Colonic mucosa (tissue), 4 donors: Measurements from ENCODE around the gene UNC93A. TPM values are rescaled to one million over a fixed set of nuclear protein-coding genes. Genes with fewer than 3 reads are reported as not detected.

Source experiments
- DNase-seq: peaks from one replicate; pipeline ENCODE4 v3.0.0-alpha.2; 2020
- H3K27ac ChIP-seq: fragments of 200-600 bp; one replicate; pipeline ENCODE4 v1.8.0; 2021
- H3K27me3 ChIP-seq: fragments of 200-600 bp; one replicate; pipeline ENCODE4 v1.8.0; 2021
- H3K36me3 ChIP-seq: fragments of 200-600 bp; one replicate; pipeline ENCODE4 v1.8.0; 2021
- H3K4me1 ChIP-seq: fragments of 200-600 bp; one replicate; pipeline ENCODE4 v1.8.0; 2021; ENCODE audit warnings: mild to moderate bottlenecking
- H3K4me3 ChIP-seq: fragments of 200-600 bp; one replicate; pipeline ENCODE4 v1.8.0; 2021
- H3K9ac ChIP-seq, 2 donors: one replicate each; pipeline ENCODE4 v1.7.0; 2013; ENCODE audit warnings: control low read depth in 2 of 2, low read depth in 2 of 2, low read length in 2 of 2
- H3K9me3 ChIP-seq: fragments of 200-600 bp; one replicate; pipeline ENCODE4 v1.8.0; 2021
- intact Hi-C: fragments of 100-400 bp; cut with DNase I; formaldehyde crosslinking; loops from one replicate; pipeline ENCODE4 v1.14.1; 2022
- total RNA-seq, 2 donors: library from RNA; stranded (reverse); fragmentation: NEBNext Ultra II Directional in 1 of 2; extraction: Animal tissue kit (Norgen Biotek cat#: 25700) in 1 of 2; gene quantifications; one replicate each; pipeline ENCODE4 v1.2.1, GENCODE V29; 2021
- TF ChIP-seq, protein P1 (sequence below): fragments of 200-600 bp; IDR thresholded peaks from one replicate; pipeline ENCODE4 v1.8.0; 2022; ENCODE audit warnings: antibody characterized with exemption, mild to moderate bottlenecking
- donor health status: healthy.
- donor health status: DM: no; HTN: no; CAD: no.
- donor health status: DM: no; HTN: no; CAD: no.

UNC93A gene
- total RNA-seq, 2 donors from 2014 or later, result 0.53 to 2.5 TPM

DNA sequence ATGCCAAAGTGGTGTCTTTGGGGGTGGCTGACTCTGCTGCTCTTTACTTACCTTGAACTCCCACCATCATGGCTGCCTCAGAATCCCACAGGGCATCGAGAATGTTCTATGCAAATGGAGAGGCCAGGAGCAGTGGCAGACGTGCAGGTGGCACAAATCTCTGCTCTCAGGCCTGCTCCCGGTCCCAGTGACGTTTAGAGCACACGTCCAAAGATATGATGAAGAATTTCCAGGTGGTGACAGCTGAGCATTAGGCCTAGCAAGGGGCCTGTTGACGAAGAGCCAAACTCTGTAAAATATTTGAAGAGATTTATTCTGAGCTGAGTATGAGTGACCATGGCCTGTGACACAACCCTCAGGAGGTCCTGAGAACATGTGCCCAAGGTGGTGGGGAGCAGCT lies 19.0 kb upstream of the UNC93A start:
- Histone ChIP-seq H3K27me3 (no peaks in the 10 kb centered on the region), H3K9ac (no peak overlapping the region), H3K27ac (no peak overlapping the region), H3K36me3 (no peaks in the 10 kb centered on the region), H3K9me3 (no peaks in the 10 kb centered on the region), H3K4me1 (peaks cover 8% of the 10 kb centered on the region), H3K4me3 (no peak overlapping the region)
- intact Hi-C loops, result no loop called here
- DNase-seq, result no peak
- TF ChIP-seq, protein P1, sequence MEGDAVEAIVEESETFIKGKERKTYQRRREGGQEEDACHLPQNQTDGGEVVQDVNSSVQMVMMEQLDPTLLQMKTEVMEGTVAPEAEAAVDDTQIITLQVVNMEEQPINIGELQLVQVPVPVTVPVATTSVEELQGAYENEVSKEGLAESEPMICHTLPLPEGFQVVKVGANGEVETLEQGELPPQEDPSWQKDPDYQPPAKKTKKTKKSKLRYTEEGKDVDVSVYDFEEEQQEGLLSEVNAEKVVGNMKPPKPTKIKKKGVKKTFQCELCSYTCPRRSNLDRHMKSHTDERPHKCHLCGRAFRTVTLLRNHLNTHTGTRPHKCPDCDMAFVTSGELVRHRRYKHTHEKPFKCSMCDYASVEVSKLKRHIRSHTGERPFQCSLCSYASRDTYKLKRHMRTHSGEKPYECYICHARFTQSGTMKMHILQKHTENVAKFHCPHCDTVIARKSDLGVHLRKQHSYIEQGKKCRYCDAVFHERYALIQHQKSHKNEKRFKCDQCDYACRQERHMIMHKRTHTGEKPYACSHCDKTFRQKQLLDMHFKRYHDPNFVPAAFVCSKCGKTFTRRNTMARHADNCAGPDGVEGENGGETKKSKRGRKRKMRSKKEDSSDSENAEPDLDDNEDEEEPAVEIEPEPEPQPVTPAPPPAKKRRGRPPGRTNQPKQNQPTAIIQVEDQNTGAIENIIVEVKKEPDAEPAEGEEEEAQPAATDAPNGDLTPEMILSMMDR, result no peak

DNA sequence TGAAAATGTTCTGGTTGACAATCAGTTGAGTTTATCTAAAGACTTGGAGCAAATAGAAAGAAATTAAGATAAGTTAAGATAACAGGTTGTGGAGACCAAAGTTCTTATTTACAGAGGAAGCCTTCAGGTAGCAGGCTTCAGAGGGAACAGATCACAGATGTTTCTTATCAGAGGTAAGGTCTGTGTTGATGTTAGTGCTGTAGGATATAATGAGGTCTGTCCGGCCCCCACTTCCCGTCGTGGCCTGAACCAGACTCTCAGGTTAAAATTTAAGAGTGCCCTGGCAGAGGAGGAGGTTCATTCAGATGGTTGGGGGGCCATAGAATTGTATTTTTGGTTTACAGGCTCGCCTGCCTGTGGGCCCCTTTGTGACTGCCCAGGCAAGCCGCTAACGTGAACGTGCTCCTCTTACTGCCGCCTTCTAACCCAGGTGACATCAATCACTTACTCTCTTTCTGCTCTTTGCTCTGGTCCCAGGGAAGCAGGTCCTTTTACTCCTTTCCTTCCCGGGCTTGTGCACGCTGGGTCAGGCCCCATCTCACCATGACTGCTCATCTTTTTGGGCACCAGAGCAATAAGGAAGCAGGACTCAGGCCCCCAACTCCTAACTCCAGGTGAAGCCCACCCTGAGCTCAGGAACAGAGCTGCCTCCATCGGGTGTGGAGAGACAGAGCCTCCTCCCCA lies 18.3 kb upstream of the UNC93A start:
- Histone ChIP-seq H3K9me3 (no peaks in the 10 kb centered on the region), H3K27ac (no peak overlapping the region), H3K4me3 (no peak overlapping the region), H3K9ac (no peak overlapping the region), H3K36me3 (no peaks in the 10 kb centered on the region), H3K4me1 (peaks cover 8% of the 10 kb centered on the region), H3K27me3 (no peaks in the 10 kb centered on the region)
- TF ChIP-seq, protein P1, result no peak
- DNase-seq, result no peak
- intact Hi-C loops, result no loop called here

DNA sequence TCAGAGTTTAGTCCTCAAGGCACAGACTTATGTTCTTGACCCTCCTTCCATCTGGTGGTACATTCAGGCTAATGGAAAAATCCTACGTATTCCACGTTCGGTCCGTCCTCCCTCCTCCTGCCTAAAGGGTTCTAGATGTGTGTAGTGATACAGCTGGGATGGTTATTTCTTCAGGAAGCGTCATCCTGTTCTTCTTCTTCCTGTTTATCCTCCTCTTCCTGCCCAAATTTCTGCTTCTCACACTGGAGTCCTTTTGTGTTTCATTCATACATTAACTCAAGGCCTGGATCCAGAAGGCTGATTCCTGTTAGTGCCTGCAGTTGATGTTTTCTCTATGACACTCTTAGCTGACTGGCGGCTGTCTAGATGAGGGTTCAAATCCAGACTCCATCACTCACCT lies 16.8 kb upstream of the UNC93A start:
- H3K27ac ChIP-seq, result no peak overlapping the region
- no peak overlapping the region for H3K9ac ChIP-seq
- no peaks in the 10 kb centered on the region for H3K9me3 ChIP-seq
- intact Hi-C loops, result no loop called here
- peaks cover 8% of the 10 kb centered on the region for H3K4me1 ChIP-seq
- no peaks in the 10 kb centered on the region for H3K27me3 ChIP-seq
- no peak for DNase-seq
- no peaks in the 10 kb centered on the region for H3K36me3 ChIP-seq
- no peak overlapping the region for H3K4me3 ChIP-seq
- TF ChIP-seq, protein P1, result no peak

DNA sequence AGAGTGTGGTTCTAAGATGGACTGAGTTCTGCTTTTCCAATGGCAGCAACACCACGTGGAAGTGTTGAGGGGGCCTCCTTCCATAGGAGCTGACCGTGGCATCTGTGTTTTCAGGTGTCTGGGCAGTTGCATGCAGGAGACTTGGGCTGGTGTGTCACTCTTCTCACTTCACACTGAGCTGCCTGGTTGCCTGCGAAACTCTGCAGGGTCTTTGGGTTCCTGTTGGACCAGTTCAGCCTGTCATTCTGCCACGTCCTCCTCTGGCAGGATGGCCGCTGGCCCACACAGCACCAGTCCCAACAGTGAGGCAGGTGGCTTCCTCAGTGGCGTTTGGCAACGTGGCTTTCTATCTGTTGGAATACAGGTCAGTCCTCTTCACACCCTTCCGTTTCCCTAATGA lies 16.1 kb upstream of the UNC93A start:
- no peak for DNase-seq
- TF ChIP-seq, protein P1, result no peak
- H3K9ac ChIP-seq, result no peak overlapping the region
- no peaks in the 10 kb centered on the region for H3K9me3 ChIP-seq
- H3K27me3 ChIP-seq, result no peaks in the 10 kb centered on the region
- peaks cover 8% of the 10 kb centered on the region for H3K4me1 ChIP-seq
- H3K36me3 ChIP-seq, result no peaks in the 10 kb centered on the region
- H3K4me3 ChIP-seq, result no peak overlapping the region
- no peak overlapping the region for H3K27ac ChIP-seq
- intact Hi-C loops, result no loop called here

DNA sequence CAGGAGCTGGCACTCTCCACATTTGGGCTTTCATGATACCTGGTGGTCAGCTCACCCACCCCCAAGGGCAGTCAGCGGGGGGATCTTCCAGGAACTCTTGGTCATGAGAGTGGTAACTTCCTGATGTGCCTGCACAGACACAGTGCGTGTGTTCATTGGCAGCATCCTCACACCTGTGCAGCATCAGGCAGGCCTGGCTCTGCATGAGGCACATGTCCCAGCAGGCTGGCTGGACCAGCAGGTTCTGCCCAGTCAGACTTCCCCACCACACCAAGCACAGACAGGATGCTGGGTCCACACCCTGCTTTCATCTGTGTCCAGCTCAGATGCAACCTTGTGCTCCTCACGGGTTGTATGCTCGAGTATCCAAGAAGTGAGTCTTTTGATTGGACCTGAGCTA lies 15.7 kb upstream of the UNC93A start:
- no peaks in the 10 kb centered on the region for H3K27me3 ChIP-seq
- H3K4me1 ChIP-seq, result peaks cover 8% of the 10 kb centered on the region
- no peak overlapping the region for H3K27ac ChIP-seq
- no peaks in the 10 kb centered on the region for H3K36me3 ChIP-seq
- TF ChIP-seq, protein P1, result no peak
- intact Hi-C loops, result no loop called here
- no peak overlapping the region for H3K9ac ChIP-seq
- no peaks in the 10 kb centered on the region for H3K9me3 ChIP-seq
- H3K4me3 ChIP-seq, result no peak overlapping the region
- DNase-seq, result no peak
